K562 (cell line): Measurements from ENCODE around the gene RREB1. TPM values are rescaled to one million over a fixed set of nuclear protein-coding genes. Genes with fewer than 3 reads are reported as not detected.

Source experiments
- CBX3 ChIP-seq, 2 experiments: IDR thresholded peaks; 1 replicate in 1 of 2; 2 replicates in 1 of 2; pipeline ENCODE4 v1.6.1; 2012; ENCODE audit warnings: inconsistent platforms in 2 of 2, low read length in 2 of 2, borderline replicate concordance in 1 of 2, control low read depth in 1 of 2
- CXXC5 ChIP-seq: fragments of 250-450 bp; sonication (Bioruptor Pico); IDR thresholded peaks from 2 replicates; pipeline ENCODE4 v1.8.0; 2022; ENCODE audit warnings: inconsistent platforms, mild to moderate bottlenecking, moderate library complexity
- FOSL1 ChIP-seq: fragments of 200-800 bp; sonication (Bioruptor generic); conservative IDR thresholded peaks from 2 replicates; pipeline ENCODE4 v1.6.1; 2016; ENCODE audit warnings: missing genetic modification characterization, missing compliant biosample characterization
- HMGN3 ChIP-seq: IDR thresholded peaks from 2 replicates; pipeline ENCODE4 v1.6.1; 2011; ENCODE audit warnings: borderline replicate concordance, low read depth, mild to moderate bottlenecking, mixed read lengths, low read length; ENCODE audit not compliant: insufficient read length; ENCODE audit errors: extremely low read depth
- KDM1A ChIP-seq, 2 experiments: fragments of 450-650 bp; IDR thresholded peaks; 2 replicates each; pipeline ENCODE4 v1.6.1; 2016; ENCODE audit warnings: mild to moderate bottlenecking in 2 of 2
- MYC ChIP-seq, 2 experiments: fragments of 250-450 bp in 1 of 2; sonication (Bioruptor Pico) in 1 of 2; IDR thresholded peaks; 2 replicates each; pipeline versions ENCODE4 v1.5.1 to v1.6.1; 2012 to 2021; ENCODE audit warnings: low read depth in 2 of 2, borderline replicate concordance in 1 of 2, improper control_type of control experiment in 1 of 2, low read length in 1 of 2, mild to moderate bottlenecking in 1 of 2, moderate library complexity in 1 of 2
- NBN ChIP-seq: fragments of 450-650 bp; IDR thresholded peaks from 2 replicates; pipeline ENCODE4 v1.6.1; 2016; ENCODE audit warnings: low read depth, mild to moderate bottlenecking
- NCOR1 ChIP-seq: fragments of 450-650 bp; IDR thresholded peaks from 2 replicates; pipeline ENCODE4 v1.6.1; 2016; ENCODE audit warnings: mild to moderate bottlenecking, moderate library complexity
- TAF1 ChIP-seq: IDR thresholded peaks from 2 replicates; pipeline ENCODE4 v1.6.1; 2011; ENCODE audit warnings: mild to moderate bottlenecking, low read length, moderate library complexity; ENCODE audit not compliant: insufficient read depth, control insufficient read depth, severe bottlenecking; ENCODE audit errors: extremely low read depth
- TBL1XR1 ChIP-seq, 2 experiments: IDR thresholded peaks; 2 replicates each; pipeline ENCODE4 v1.6.1; 2012; ENCODE audit warnings: improper control_type of control experiment in 2 of 2, low read length in 2 of 2, mild to moderate bottlenecking in 1 of 2
- ZNF140 ChIP-seq: fragments of 250-450 bp; sonication (Bioruptor Pico); IDR thresholded peaks from 2 replicates; pipeline ENCODE4 v1.8.0; 2021; ENCODE audit warnings: moderate library complexity, mild to moderate bottlenecking, inconsistent platforms
- ZNF324 ChIP-seq: fragments of 250-450 bp; sonication (Bioruptor Pico); IDR thresholded peaks from 2 replicates; pipeline ENCODE4 v1.4.0; 2020; ENCODE audit warnings: mild to moderate bottlenecking
- ZNF830 ChIP-seq: fragments of 250-450 bp; sonication (Bioruptor Pico); IDR thresholded peaks from 2 replicates; pipeline ENCODE4 v1.5.0; 2021; ENCODE audit warnings: mild to moderate bottlenecking
- polyA plus RNA-seq, 8 experiments: library from polyadenylated mRNA; depleted of rRNA in 4 of 8; stranded (reverse) in 5 of 8; unstranded in 3 of 8; fragments of >200 nt; fragmentation: Nextera tagmentation in 2 of 8; fragmentation: Illumina TruSeq in 1 of 8; extraction: Ambion mirVana in 2 of 8; extraction: Trizol in 1 of 8; gene quantifications; 2 replicates each; pipeline versions ENCODE4 v1.2.1 to v1.2.3, GENCODE V29; 2011 to 2014; ENCODE audit warnings: inconsistent platforms in 1 of 8, missing spikeins in 1 of 8
- total RNA-seq, 7 experiments: library from RNA; depleted of rRNA in 6 of 7; stranded (reverse); fragments of >200 nt in 6 of 7; fragmentation: Illumina TruSeq in 2 of 7; extraction: Trizol in 2 of 7; gene quantifications; 2 replicates each; pipeline versions ENCODE4 v1.2.1 to v1.2.3, GENCODE V29; 2011 to 2021; ENCODE audit warnings: low replicate concordance in 1 of 7
- TF ChIP-seq, protein P1 (sequence below): fragments of 250-450 bp; sonication (Bioruptor Pico); IDR thresholded peaks from 2 replicates; pipeline ENCODE4 v1.9.0; 2021; ENCODE audit warnings: mild to moderate bottlenecking
- TF ChIP-seq, protein P2 (sequence below): sonication (generic); formaldehyde crosslinking; IDR thresholded peaks from 2 replicates; pipeline ENCODE4 v1.8.0; 2022; ENCODE audit warnings: mild to moderate bottlenecking, missing genetic modification reagents
- TF ChIP-seq, protein P3 (sequence below): fragments of 250-450 bp; sonication (Bioruptor Pico); IDR thresholded peaks from 2 replicates; pipeline ENCODE4 v1.4.0; 2020

The RREB1 gene
- total and polyA plus RNA-seq, 9 of the 15 experiments (the other 6 are each of a cell fraction or from before 2014, with no cell fraction given), result 3.3 to 64.2 (median 19.3) TPM

DNA sequence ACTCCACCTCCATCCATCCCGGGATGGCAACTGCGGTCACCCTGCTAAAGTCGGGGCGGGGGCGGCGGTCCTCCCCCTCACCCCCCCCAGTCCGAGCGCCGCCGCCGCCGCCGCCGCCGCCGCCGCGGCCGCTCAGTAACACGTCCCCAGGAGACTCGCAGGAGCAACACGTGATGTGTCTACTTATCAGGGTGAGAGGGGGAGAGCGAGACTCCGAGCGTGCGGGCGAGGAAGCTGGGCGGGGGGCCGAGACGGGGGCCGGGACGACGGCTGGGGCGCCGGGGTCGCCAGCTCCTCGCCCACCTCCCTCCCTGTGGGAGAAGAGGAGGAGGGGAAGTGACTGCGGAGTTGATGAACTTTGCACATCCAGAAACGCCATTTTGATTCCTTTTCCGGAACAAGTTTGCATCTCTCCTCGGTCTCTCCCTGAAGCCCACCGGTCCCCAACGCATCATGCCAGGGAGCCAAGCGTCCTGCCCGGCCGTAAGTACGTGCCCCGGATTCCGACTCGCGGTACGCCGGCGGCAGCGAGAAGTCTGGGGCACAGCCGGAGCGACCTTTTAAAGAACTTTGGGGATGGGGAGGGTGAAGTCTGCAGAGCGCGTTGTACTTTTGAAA lies at the start of gene RREB1 (continued):
- peak; percentile 77 for TF ChIP-seq MYC (IDR thresholded peaks at IDR 0.05; ENCODE audit: low read depth, low read length)
- no peak for TF ChIP-seq MYC (CRISPR knock-in tag; IDR thresholded peaks at IDR 0.05; ENCODE audit: borderline replicate concordance, low read depth)
- TF ChIP-seq CBX3 (IDR thresholded peaks at IDR 0.05; ENCODE audit: borderline replicate concordance in 1 of 2, low read length in 2 of 2), result 0 out of 3 replicates have a peak, but pooled peaks of 1 of the 2 experiments have one; percentile 9
- TF ChIP-seq HMGN3, result peak; percentile 70
- TF ChIP-seq, protein P1, sequence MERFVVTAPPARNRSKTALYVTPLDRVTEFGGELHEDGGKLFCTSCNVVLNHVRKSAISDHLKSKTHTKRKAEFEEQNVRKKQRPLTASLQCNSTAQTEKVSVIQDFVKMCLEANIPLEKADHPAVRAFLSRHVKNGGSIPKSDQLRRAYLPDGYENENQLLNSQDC (CRISPR knock-in tag), result peak; percentile 94; the same call in 1 of the 2 replicates
- TF ChIP-seq TAF1, result peak; percentile 85
- TF ChIP-seq KDM1A (IDR thresholded peaks at IDR 0.05), result 0 out of 4 replicates have a peak, but pooled peaks of 1 of the 2 experiments have one; percentile 21
- TF ChIP-seq ZNF140, result no peak
- no peak for TF ChIP-seq NBN
- TF ChIP-seq ZNF324 (CRISPR knock-in tag), result no peak
- TF ChIP-seq FOSL1, result 0 out of 2 replicates have a peak, but pooled peaks have one; percentile 9
- peak; percentile 68 for TF ChIP-seq NCOR1
- TF ChIP-seq, protein P2, sequence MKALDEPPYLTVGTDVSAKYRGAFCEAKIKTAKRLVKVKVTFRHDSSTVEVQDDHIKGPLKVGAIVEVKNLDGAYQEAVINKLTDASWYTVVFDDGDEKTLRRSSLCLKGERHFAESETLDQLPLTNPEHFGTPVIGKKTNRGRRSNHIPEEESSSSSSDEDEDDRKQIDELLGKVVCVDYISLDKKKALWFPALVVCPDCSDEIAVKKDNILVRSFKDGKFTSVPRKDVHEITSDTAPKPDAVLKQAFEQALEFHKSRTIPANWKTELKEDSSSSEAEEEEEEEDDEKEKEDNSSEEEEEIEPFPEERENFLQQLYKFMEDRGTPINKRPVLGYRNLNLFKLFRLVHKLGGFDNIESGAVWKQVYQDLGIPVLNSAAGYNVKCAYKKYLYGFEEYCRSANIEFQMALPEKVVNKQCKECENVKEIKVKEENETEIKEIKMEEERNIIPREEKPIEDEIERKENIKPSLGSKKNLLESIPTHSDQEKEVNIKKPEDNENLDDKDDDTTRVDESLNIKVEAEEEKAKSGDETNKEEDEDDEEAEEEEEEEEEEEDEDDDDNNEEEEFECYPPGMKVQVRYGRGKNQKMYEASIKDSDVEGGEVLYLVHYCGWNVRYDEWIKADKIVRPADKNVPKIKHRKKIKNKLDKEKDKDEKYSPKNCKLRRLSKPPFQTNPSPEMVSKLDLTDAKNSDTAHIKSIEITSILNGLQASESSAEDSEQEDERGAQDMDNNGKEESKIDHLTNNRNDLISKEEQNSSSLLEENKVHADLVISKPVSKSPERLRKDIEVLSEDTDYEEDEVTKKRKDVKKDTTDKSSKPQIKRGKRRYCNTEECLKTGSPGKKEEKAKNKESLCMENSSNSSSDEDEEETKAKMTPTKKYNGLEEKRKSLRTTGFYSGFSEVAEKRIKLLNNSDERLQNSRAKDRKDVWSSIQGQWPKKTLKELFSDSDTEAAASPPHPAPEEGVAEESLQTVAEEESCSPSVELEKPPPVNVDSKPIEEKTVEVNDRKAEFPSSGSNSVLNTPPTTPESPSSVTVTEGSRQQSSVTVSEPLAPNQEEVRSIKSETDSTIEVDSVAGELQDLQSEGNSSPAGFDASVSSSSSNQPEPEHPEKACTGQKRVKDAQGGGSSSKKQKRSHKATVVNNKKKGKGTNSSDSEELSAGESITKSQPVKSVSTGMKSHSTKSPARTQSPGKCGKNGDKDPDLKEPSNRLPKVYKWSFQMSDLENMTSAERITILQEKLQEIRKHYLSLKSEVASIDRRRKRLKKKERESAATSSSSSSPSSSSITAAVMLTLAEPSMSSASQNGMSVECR (CRISPR knock-in tag), result peak; percentile 42; the same call in 1 of the 2 replicates
- TF ChIP-seq CXXC5, result peak; percentile 77
- 0 out of 2 replicates have a peak, but pooled peaks have one; percentile 54 for TF ChIP-seq ZNF830 (CRISPR knock-in tag)
- TF ChIP-seq TBL1XR1 (IDR thresholded peaks at IDR 0.05; ENCODE audit: low read length in 2 of 2), result peak in 1 of 2 experiments; percentile 40; a peak in 1 of 4 replicates
- TF ChIP-seq, protein P3, sequence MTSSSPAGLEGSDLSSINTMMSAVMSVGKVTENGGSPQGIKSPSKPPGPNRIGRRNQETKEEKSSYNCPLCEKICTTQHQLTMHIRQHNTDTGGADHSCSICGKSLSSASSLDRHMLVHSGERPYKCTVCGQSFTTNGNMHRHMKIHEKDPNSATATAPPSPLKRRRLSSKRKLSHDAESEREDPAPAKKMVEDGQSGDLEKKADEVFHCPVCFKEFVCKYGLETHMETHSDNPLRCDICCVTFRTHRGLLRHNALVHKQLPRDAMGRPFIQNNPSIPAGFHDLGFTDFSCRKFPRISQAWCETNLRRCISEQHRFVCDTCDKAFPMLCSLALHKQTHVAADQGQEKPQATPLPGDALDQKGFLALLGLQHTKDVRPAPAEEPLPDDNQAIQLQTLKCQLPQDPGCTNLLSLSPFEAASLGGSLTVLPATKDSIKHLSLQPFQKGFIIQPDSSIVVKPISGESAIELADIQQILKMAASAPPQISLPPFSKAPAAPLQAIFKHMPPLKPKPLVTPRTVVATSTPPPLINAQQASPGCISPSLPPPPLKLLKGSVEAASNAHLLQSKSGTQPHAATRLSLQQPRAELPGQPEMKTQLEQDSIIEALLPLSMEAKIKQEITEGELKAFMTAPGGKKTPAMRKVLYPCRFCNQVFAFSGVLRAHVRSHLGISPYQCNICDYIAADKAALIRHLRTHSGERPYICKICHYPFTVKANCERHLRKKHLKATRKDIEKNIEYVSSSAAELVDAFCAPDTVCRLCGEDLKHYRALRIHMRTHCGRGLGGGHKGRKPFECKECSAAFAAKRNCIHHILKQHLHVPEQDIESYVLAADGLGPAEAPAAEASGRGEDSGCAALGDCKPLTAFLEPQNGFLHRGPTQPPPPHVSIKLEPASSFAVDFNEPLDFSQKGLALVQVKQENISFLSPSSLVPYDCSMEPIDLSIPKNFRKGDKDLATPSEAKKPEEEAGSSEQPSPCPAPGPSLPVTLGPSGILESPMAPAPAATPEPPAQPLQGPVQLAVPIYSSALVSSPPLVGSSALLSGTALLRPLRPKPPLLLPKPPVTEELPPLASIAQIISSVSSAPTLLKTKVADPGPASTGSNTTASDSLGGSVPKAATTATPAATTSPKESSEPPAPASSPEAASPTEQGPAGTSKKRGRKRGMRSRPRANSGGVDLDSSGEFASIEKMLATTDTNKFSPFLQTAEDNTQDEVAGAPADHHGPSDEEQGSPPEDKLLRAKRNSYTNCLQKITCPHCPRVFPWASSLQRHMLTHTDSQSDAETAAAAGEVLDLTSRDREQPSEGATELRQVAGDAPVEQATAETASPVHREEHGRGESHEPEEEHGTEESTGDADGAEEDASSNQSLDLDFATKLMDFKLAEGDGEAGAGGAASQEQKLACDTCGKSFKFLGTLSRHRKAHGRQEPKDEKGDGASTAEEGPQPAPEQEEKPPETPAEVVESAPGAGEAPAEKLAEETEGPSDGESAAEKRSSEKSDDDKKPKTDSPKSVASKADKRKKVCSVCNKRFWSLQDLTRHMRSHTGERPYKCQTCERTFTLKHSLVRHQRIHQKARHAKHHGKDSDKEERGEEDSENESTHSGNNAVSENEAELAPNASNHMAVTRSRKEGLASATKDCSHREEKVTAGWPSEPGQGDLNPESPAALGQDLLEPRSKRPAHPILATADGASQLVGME (CRISPR knock-in tag), result 0 out of 2 replicates have a peak, but pooled peaks have one; percentile 8
